Colon (tissue), 2 donors: ENCODE results near the gene TACC2.
"Not testable (repeated sequence)": the region's sequence is repeated elsewhere in the genome, so short reads cannot be mapped to it uniquely, and the experiment has no call there.

Experiments
- FAIRE-seq: peaks from 2 replicates; lab custom pipeline; 2012; peaks lifted over from hg19 to GRCh38; lab: Jason Lieb, UNC
- donor health status: control.
- donor health status: control.

Gene TACC2

GRCh38 chr10:122066337-122066939, 77.5 kb downstream of the TACC2 start:
- FAIRE-seq, result not testable (repeated sequence)

DNA sequence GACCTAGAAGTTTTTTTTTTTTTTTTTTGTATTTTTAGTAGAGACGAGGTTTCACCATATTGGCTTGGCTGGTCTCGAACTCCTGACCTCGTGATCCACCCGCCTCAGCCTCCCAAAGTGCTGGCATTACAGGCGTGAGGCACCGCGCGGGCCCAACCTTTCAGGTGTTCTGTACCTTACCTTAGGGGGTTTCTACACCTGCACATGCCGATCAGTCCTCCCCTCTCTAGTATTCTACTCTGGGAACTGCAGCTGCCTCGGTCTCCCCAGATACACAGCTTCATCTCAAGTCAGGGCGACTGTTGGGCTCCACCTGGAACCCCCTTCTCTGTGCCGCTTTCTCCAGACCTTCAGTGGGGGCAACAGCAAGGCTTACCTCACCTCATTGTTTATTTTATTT, 79.9 kb downstream of the TACC2 start:
- no peak for FAIRE-seq

GRCh38 chr10:122072491-122072890, 83.5 kb downstream of the TACC2 start:
- FAIRE-seq, result no peak

- FAIRE-seq, result no peak
Measured at GRCh38 chr10:122073508-122073907, 84.5 kb downstream of the TACC2 start.

DNA sequence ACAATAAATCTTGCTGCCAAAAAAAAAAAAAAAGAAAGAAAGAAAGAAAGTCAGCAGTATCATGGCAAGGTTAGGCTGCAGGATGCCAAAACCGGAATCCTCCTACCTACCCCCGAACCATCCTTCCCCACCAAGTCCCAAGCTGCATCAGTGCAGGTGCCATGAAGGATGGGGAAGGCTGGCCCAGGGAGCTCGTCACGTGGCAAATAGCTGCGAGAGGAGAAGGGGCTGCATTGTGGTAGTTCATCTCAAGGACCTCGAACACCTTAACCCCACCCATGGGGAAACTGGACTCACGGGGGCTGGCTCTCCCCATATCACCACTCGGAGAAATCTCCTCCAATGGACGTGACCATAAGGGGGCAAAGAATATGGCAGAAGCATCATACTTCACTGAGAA, 86.2 kb downstream of the TACC2 start:
- FAIRE-seq, result no peak

DNA sequence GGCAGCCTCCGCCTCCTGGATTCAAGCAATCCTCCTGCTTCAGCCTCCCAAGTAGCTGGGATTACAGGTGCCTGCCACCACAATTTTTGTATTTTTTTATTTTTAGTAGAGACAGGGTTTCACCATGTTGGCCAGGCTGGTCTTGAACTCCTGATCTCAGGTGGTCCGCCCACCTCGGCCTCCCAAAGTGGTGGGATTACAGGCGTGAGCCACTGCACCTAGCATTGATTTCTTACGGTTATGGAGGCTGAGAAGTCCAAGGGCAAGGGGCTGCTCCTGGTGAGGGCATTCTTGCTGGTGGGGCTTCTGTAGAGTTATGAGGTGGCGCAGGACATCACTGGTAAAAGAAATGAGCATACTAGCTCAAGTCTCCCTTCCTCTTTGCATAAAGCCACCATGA, 86.9 kb downstream of the TACC2 start:
- FAIRE-seq, result not testable (repeated sequence)

DNA sequence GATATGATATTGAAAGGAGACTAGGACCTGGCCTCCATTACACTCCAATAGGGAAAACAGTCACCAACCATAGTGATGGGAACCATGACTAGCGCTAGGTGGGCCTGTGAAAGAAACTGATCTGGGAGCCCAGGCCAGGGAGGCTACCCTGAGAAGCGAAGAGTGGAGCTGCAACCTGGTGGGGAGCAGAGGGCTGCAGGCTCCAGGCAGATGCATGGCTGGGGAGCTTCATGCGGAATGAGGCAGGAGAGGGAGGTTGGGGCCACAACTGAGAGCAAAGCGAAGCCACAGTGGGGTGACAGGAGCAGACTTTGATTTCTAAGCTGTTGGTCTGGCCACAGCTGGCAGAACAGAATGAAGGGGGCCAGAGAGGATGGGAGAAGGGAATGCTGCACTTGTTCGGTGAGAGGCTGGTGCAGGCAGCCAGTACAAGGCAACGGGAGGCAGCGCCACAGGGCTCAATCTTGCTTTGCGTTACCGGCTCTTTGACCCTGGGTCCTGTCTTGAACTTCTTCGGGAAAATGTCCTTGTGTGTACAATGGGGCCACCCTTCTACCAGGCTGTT, 88.4 kb downstream of the TACC2 start:
- FAIRE-seq, result no peak

DNA sequence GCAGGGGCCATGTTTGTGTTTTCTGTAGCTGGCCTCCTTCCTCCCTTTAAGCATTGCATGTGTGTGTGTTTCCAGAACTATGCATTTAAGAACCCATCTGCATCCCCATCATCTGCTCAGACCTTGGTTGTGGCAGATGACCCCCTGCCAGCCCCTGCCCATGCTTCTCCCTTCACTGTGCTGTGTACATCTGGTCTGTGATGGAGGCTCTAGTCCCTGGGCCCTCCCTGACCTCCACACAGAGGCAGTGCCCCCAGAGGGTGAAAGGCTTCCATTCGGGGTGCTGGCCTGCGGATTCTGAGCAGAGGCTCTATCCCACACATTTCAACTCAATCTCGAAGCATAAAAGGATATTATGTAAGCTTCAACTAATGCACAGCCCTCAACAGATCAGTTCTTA, 89.4 kb downstream of the TACC2 start:
- FAIRE-seq, result no peak

DNA sequence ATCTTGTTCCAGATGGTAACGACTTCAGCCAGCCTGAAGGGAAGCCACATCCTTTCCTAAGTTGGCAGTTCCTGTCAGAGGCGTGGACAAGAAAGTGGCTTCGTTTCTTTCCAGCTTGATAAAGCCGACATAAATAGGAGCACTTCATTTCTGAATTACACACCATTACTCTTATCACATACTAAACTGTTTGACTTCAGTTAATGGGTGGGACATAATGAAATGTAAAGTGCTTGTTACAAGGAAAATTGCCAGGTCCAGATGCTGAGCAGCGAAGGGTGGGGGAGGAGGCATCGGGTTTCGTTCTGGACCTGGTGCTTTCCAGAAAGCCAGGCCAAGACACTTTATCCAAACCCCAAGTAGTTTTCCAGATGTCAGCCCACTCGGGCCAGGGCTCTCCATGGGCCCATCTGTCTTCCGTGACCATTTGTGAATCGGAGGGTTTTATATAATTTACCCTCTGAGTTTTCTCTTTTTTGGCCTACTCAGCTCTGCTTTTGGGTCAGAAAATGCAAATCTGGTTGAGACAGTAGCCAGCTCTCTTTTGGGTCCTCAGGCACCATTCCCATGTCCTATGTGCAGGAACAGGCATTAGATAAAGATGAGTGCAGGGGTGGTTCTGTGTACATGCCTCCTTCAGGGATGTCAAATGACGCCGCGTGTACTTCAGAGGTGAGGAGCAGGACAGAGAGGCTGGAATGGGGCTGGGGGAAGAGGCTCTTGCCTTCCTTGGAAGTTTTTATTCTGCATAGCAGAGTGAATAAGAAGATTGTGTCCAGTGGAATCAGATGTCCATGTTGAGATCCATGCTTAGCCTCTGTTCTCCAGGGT, 90.2 kb downstream of the TACC2 start:
- no peak for FAIRE-seq

DNA sequence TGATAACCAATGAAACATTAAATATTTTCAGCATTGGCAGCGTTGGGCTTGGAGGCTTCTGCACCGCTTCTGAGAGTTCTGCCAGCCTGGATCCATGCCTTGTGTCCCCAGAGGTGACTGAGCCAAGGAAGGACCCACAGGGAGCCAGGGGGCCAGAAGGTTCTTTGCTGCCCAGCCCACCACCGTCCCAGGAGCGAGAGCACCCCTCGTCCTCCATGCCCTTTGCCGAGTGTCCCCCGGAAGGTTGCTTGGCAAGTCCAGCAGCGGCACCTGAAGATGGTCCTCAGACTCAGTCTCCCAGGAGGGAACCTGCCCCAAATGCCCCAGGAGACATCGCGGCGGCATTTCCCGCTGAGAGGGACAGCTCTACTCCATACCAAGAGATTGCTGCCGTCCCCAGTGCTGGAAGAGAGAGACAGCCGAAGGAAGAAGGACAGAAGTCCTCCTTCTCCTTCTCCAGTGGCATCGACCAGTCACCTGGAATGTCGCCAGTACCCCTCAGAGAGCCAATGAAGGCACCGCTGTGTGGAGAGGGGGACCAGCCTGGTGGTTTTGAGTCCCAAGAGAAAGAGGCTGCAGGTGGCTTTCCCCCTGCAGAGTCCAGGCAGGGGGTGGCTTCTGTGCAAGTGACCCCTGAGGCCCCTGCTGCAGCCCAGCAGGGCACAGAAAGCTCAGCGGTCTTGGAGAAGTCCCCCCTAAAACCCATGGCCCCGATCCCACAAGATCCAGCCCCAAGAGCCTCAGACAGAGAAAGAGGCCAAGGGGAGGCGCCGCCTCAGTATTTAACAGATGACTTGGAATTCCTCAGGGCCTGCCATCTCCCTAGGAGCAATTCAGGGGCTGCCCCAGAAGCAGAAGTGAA, 93.9 kb downstream of the TACC2 start:
- no peak for FAIRE-seq

- FAIRE-seq, result no peak
Measured at GRCh38 chr10:122083478-122084025, 94.6 kb downstream of the TACC2 start.

DNA sequence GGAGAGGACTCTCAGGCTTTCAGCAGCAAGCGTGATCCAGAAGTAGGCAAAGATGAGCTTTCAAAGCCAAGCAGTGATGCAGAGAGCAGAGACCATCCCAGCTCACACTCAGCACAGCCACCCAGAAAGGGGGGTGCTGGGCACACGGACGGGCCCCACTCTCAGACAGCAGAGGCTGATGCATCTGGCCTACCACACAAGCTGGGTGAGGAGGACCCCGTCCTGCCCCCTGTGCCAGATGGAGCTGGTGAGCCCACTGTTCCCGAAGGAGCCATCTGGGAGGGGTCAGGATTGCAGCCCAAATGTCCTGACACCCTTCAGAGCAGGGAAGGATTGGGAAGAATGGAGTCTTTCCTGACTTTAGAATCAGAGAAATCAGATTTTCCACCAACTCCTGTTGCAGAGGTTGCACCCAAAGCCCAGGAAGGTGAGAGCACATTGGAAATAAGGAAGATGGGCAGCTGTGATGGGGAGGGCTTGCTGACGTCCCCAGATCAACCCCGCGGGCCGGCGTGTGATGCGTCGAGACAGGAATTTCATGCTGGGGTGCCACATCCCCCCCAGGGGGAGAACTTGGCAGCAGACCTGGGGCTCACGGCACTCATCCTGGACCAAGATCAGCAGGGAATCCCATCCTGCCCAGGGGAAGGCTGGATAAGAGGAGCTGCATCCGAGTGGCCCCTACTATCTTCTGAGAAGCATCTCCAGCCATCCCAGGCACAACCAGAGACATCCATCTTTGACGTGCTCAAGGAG, 95.5 kb downstream of the TACC2 start:
- no peak for FAIRE-seq

DNA sequence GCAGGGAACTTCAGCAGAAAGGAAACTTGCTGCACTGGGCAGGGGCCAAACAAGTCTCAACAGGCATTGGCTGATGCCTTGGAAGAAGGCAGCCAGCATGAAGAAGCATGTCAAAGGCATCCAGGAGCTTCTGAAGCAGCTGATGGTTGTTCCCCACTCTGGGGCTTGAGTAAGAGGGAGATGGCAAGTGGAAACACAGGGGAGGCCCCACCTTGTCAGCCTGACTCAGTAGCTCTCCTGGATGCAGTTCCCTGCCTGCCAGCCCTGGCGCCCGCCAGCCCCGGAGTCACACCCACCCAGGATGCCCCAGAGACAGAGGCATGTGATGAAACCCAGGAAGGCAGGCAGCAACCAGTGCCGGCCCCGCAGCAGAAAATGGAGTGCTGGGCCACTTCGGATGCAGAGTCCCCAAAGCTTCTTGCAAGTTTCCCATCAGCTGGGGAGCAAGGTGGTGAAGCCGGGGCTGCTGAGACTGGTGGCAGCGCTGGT, 96.5 kb downstream of the TACC2 start:
- no peak for FAIRE-seq

- no peak for FAIRE-seq
Measured at GRCh38 chr10:122086416-122087240, 97.7 kb downstream of the TACC2 start.

GRCh38 chr10:122087436-122087835, 98.5 kb downstream of the TACC2 start:
- no peak for FAIRE-seq

DNA sequence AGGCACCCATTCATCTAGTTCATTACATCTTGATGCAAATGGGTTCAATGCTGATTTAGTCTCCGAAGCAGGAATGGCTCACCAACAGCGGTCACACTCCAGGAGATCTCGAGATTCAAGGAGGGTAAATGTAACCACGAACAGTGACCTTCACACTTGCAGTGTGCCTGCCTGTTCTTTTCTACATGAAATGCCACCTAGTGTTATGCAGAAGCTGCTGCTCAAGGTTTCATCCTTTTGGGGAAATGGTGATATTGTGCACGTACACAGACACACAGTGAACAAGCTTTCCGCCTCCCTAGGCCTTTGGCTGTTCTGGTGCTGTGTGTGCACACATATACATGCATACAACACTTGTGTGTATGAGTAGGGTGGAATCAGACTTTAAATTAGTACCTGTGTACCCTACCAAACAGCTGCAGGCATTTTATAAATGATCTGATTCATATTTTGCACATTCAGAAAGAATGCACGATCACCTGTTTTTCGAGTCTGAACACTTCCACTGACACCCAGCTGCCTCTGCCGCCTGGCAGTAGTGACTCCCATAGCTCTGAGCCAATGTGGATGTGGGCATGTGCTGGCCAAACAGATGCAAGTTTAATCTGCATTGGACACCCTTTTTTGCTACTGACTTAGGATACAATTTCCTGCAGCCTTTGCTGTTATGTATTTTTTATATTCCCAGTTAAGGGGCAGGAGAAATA, 100.5 kb downstream of the TACC2 start:
- no peak for FAIRE-seq

GRCh38 chr10:122091722-122092121, 102.8 kb downstream of the TACC2 start:
- FAIRE-seq, result no peak

GRCh38 chr10:122093076-122093475, 104.1 kb downstream of the TACC2 start:
- FAIRE-seq, result no peak

GRCh38 chr10:122096181-122096580, 107.2 kb downstream of the TACC2 start:
- not testable (repeated sequence) for FAIRE-seq

DNA sequence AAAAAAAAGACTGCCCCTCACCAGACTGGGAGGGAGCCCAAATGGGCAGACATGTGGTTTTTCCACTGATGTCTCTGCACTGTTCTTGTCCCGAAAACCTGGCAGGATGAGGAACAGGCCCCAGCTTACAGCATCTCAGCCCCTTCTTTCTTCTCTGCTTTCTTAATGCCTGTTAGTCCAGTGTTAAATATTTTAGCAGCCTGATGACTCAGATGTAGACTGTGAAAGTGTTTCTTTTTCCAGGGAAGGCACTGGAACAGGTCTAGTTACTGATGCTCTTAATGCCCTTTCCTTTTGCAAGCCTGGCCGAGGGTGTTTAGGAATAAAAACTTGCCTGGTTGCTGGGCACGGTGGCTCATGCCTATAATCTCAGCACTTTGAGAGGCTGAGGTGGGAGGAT, 107.7 kb downstream of the TACC2 start:
- FAIRE-seq, result no peak
